ENCODE measurements around the gene JMJD7.

The JMJD7 gene

GRCh38 chr15:41792000-41792637 lies 35.8 kb upstream of the JMJD7 start:
- H3K4me3 ChIP-seq (ENCODE audit: low read length): no peak overlapping the region
- TF ChIP-seq CTCF (IDR thresholded peaks at IDR 0.05; ENCODE audit: insufficient read depth, low read depth, low read length, missing control alignments): no peak
- no peak for DNase-seq (ENCODE audit: low read depth)

- TF ChIP-seq CTCF (IDR thresholded peaks at IDR 0.05; ENCODE audit: insufficient read depth, low read depth, low read length, missing control alignments): no peak
- peak; percentile 94 for DNase-seq (ENCODE audit: low read depth)
- no peak overlapping the region for H3K4me3 ChIP-seq (ENCODE audit: low read length)
Measured at GRCh38 chr15:41794081-41794480, 33.8 kb upstream of the JMJD7 start.

- peak; percentile 61 for DNase-seq (ENCODE audit: low read depth)
- no peak for TF ChIP-seq CTCF (IDR thresholded peaks at IDR 0.05; ENCODE audit: insufficient read depth, low read depth, low read length, missing control alignments)
- no peak overlapping the region for H3K4me3 ChIP-seq (ENCODE audit: low read length)
Measured at GRCh38 chr15:41795996-41796856, 31.7 kb upstream of the JMJD7 start.

- TF ChIP-seq CTCF (IDR thresholded peaks at IDR 0.05; ENCODE audit: insufficient read depth, low read depth, low read length, missing control alignments): no peak
- no peak for DNase-seq (ENCODE audit: low read depth)
- H3K4me3 ChIP-seq (ENCODE audit: low read length): no peak overlapping the region
Measured at GRCh38 chr15:41797201-41797944, 30.5 kb upstream of the JMJD7 start.

- H3K4me3 ChIP-seq (ENCODE audit: low read length): no peak overlapping the region
Measured at GRCh38 chr15:41798607-41799487, 29.0 kb upstream of the JMJD7 start.

More at GRCh38 chr15:41798607-41799487, 29.0 kb upstream of the JMJD7 start:
- no peak for DNase-seq (ENCODE audit: low read depth)
- no peak for TF ChIP-seq CTCF (IDR thresholded peaks at IDR 0.05; ENCODE audit: insufficient read depth, low read depth, low read length, missing control alignments)

Measured in epithelial cell of esophagus (primary cell).